HG03439 (cell line): ENCODE results near the gene CNTNAP1.

Source experiments
- ATAC-seq: cut with Tn5 transposase; IDR thresholded peaks from one replicate; pipeline ENCODE4 v1.9.1; 2021; ENCODE audit warnings: mild to moderate bottlenecking, moderate library complexity; ENCODE audit not compliant: unreplicated experiment

The CNTNAP1 gene

DNA sequence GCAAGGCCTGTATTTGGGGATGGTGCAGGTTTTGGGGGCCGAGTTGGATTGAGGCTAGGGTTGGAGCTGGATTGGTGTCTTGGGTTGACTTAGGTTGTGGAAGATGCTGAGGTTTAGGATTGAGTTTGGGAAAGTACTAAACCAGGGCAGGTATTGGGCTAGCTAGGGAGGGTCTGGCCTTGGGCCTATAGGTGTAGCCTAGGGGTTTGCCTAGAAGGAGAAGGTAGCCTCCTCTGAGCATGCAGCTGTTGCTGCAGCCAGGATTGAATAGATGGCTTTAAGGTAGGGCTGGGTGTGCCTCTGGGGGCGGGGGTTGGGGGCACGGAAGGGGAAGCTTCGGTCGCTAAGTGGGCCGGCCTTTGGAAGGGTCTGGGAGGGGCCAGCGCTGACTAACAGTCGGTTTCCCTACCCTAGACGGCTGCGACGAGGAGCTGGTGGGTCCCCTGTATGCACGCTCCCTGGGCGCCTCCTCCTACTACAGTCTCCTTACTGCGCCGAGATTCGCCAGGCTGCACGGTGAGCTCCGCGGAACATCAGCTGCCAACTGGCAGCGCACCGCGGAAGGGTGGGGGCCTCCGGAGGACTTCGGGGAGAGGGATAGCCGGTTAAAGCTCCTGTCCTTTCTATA is 1.2 kb downstream of the CNTNAP1 start:
- ATAC-seq = no peak

DNA sequence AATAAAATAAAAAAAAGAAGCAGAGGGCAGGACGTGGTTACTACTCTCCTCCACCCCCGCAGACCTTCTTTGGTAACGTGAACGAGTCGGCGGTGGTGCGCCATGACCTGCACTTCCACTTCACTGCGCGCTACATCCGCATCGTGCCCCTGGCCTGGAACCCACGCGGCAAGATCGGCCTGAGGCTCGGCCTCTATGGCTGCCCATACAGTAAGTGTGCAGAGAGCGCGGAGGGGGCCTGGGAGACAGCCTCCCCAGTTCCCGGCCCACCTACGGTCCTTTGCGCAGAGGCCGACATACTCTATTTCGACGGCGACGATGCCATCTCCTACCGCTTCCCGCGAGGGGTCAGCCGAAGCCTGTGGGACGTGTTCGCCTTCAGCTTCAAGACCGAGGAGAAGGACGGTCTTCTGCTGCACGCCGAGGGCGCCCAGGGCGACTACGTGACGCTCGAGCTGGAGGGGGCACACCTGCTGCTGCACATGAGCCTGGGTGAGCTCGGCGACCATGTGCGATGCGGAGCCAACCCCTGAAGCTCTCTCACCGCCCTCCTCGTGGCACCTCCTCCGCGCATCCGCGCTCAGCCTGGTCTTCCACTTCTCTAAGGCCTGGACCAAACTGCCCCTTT is 2.7 kb downstream of the CNTNAP1 start:
- ATAC-seq = no peak

DNA sequence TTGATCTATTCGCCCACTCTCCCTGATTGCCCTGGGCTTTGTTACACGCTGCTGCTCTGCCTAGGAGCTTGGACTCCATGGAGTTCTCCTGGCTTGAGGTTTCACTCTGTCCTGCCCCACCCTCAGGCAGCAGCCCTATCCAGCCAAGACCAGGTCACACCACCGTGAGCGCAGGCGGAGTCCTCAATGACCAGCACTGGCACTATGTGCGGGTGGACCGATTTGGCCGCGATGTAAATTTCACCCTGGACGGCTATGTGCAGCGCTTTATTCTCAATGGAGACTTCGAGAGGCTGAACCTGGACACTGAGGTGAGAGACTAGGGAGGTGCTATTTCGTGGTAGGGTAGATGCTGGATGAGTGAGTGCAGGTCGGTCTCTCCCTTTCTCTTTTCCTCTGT is 3.5 kb downstream of the CNTNAP1 start:
- no peak for ATAC-seq

DNA sequence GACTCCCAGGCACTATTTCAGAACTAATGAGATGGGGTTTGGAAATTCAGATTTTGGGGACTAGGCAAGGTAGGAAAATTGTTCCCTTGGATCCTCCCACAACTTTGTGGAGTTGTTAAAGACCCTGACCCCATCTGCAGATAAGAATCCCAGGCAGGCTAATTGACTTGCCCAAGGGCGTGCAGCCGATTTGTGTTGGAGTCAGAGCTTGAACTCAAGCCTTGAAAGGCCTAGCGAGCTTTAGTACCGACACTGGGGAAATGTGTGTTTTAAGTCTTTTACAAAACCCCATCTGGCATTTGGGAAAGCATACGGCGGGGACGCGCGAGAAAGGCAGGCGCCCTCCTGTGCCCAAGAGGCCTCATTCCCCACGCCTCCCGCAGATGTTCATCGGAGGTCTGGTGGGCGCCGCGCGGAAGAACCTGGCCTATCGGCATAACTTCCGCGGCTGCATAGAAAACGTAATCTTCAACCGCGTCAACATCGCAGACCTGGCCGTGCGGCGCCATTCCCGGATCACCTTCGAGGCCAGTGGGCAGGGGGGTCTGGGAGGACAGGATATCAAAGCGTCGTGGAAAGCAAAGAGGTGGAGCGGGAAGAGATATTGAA is 4.3 kb downstream of the CNTNAP1 start:
- ATAC-seq = no peak

DNA sequence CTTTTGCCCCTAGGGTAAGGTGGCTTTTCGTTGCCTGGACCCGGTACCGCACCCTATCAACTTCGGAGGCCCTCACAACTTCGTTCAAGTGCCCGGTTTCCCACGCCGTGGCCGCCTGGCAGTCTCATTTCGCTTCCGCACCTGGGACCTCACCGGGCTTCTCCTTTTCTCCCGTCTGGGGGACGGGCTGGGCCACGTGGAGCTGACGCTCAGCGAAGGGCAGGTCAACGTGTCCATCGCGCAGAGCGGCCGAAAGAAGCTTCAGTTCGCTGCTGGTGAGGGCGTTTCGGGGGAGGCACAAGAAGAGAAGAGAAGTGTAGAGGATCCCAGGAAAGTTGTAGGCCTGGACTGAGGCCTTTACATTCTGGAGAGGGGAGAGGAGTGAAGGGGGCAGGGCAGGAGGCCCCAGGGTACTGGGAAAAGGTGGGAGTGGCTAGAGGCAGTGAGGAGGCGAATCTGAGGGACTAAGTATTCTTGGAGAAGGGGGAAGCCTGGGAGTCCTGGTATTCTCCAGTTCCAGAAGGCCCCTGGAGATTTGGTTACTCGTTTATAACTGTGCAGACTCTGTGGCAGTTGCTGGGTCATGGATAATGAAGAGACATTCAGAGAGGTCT is 5.5 kb downstream of the CNTNAP1 start:
- no peak for ATAC-seq

DNA sequence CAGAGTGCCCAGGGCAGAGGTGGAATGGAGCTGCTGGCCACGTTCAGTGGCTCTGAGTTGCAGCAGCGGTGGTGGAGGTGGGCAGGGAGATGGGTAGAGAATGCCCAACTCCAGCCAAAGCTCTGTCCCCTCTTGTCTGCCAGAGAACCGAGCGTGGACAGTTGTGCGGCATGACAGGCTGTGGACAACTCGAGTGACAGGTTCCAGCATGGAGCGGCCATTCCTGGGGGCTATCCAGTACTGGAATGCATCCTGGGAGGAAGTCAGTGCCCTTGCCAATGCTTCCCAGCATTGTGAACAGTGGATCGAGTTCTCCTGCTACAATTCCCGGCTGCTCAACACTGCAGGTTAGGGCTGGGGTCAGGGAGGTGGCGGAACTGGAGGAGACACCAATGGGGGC is 8.3 kb downstream of the CNTNAP1 start:
- no peak for ATAC-seq

DNA sequence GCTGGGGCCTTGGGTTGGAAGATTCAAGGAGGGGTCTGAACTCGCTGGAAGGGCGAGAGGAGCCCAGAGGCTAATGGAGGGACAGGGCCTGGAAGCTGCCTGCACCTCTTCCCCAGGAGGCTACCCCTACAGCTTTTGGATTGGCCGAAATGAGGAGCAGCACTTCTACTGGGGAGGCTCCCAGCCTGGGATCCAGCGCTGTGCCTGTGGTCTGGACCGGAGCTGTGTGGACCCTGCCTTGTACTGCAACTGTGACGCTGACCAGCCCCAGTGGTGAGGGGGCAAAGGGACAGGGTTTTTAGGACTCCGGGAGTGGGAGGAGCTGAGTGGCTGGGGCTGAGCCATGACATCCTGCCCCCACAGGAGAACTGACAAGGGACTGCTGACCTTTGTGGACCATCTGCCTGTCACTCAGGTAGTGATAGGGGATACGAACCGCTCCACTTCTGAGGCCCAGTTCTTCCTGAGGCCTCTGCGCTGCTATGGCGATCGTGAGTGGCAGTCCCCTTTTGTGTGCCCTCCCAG is 8.8 kb downstream of the CNTNAP1 start:
- ATAC-seq = no peak

DNA sequence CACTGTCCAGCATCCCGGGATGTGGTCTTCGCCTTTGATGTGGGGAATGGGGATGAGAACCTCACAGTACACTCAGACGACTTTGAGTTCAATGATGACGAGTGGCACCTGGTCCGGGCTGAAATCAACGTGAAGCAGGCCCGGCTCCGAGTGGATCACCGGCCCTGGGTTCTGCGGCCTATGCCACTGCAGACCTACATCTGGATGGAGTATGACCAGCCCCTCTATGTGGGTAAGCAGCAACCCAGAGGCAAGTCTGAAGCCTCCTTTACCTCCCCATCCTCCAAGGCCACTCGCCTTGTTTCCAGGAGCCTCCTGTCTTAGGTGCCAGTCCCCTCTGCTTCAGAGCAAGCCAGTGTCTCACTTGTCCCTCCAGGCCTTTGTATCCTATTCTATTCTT is 10.2 kb downstream of the CNTNAP1 start:
- ATAC-seq = no peak

DNA sequence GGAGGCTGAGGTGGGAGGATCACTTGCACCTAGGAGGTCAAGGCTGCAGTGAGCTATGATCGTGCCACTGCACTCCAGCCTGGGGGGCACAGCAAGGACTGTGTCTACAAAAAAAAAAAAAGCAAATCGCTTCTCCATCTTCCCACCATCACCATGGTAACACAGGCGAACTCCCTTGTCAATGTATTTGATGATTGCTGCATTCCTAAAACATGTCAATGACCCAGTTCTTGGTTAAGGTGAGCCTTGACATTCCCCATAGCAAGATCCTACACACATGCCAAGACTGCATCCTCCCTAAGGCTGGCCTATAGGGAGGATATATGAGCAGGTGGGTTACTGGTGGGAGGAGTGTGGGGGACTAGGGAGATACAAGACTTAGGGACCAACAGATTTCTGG is 12.2 kb downstream of the CNTNAP1 start:
- no peak for ATAC-seq

DNA sequence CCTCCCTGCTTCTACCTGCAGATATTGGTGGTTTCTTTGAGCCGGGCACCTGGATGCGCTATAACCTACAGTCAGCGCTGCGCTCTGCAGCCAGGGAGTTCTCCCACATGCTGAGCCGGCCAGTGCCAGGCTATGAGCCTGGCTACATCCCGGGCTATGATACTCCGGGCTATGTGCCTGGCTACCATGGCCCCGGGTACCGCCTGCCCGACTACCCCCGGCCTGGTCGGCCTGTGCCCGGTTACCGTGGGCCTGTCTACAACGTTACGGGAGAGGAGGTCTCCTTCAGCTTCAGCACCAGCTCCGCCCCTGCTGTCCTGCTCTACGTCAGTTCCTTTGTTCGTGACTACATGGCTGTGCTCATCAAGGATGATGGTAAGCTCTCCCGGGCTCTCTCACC is 13.2 kb downstream of the CNTNAP1 start:
- no peak for ATAC-seq

DNA sequence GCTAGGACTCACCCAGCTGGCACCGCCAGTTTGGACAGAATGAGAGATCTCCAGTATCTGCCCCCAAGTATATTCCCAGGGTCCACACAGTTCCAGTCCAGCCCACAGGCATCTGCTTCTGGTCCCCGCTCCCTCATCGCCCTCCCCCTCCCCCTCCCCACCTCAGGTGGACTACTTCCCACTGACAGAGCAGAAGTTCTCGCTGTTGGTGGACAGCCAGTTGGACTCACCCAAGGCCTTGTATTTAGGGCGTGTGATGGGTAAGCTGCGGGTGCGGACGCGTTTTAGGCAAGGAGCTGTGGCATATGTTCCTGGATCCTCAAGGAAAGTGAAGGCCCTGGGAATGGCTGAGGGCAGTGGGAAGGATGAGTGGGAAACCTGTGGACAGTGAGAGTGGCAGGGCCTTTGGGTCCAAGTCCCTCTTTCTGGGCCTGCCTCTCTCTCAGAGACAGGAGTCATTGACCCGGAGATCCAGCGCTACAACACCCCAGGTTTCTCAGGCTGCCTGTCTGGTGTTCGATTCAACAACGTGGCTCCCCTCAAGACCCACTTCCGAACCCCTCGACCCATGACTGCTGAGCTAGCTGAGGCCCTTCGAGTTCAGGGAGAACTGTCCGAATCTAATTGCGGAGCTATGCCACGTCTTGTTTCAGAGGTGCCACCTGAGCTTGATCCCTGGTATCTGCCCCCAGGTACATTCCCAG is 14.9 kb downstream of the CNTNAP1 start:
- ATAC-seq = no peak

DNA sequence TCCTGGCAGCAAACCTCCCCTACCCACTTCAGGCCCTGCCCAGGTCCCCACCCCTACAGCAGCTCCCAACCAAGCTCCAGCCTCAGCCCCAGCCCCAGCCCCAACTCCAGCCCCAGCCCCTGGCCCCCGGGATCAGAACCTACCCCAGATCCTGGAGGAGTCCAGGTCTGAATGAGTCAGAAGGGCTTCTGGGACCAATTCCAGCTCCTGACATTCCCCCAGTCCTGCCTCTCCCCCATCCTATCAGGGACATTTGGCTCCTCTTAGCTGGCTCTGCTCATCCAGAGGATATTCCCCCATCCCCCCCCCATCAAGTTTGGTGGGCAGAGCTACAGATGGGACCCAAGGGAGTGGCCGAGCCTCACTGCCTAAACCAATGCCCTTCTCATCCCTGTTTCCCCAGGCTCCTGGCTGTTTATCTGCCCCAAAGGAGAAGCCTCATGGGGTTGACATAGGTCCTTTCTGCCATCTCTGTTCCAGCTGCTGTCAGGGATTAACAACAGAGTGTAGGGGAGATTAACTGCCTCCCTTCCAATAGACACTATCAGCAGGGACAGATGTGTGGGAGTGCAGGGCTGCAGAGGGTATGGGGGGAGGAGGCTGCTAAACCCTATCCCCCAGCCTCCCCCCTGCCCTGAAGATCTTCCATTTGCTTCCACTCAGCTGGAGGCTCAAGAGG is 16.5 kb downstream of the CNTNAP1 start:
- ATAC-seq = no peak

DNA sequence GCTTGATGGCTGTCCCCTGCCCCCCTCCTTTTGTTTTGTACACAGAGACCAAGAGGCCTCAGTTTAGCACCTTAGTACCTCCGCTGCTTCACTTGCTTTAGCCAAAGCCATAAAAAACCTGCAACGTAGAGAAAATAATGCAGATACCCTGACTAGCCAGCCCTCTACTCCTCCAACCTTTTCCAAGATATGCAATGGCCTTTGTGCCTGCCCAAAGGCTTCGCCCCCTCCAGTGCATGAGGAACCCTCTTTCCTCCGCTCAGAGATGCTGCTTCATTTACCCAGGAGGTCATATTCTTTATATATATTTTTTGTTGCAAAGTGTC is 17.0 kb downstream of the CNTNAP1 start:
- ATAC-seq = no peak

DNA sequence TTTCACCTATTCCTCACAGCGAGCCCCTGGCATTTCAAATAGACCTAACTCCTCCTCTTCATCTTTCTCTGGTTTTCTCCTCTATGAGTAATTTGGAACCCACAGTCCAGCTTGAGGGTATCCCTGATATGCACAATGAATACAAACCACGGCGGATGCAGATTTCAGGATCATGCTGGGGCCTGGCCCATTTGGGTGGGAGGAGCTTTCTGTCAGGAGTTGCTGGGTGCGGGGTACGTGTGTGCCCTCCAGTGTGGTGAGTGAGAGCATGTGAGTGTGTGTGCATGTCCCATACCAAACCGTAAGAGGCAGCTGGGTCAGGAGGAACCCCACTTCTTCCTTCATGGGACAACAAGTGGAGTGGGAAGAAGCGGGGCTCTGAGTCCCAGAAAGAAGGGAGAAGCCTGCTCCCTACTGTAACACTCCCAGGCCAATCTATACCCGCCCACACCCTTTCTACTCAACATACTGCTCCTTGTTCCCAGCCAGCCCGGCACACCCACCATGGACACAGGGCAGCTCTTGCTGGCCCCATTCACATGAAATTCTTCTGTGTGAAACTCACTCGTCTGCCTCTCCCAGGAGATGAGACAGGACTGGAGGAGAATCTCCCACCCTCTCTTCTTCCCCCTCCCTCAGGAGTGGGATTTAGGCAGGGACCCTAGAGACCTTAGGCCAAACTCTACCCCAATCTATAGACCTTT is 18.4 kb downstream of the CNTNAP1 start:
- no peak for ATAC-seq

DNA sequence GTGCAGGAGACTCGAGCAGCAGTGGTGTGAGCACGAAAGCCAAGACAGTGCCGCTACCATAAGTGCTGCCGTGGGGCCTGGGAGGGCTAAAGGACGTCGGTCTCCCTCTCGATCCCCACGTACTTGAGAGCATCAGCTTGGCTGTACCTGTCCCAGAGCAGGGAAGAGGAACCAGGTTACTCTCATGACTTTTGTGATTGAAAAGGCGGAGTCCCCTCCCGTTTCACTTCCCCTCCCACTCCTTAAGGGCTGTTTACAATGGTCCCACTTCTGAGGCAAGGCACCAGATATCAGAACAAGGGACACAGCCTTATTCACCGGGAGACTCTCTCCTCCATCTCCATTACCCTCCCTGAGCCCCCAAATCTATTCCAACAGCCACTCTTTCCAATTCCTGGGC is 20.1 kb downstream of the CNTNAP1 start:
- ATAC-seq = no peak

DNA sequence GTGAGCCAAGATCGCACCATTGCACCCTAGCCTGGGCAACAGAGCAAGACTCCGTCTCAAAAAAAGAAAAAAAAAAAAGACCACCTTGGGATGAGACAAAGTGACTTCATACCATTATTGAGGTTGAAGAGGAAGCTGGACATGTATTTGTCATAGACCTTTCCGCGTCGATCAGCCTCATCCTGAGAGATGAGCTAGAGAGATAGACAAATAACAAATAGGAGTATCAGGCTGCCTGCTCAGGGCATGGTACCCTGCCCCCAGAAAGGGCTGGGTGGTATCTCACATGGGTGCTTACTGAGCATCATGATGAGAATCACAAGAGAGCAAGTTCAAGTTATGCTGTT is 22.1 kb downstream of the CNTNAP1 start:
- peak; percentile 28 for ATAC-seq

DNA sequence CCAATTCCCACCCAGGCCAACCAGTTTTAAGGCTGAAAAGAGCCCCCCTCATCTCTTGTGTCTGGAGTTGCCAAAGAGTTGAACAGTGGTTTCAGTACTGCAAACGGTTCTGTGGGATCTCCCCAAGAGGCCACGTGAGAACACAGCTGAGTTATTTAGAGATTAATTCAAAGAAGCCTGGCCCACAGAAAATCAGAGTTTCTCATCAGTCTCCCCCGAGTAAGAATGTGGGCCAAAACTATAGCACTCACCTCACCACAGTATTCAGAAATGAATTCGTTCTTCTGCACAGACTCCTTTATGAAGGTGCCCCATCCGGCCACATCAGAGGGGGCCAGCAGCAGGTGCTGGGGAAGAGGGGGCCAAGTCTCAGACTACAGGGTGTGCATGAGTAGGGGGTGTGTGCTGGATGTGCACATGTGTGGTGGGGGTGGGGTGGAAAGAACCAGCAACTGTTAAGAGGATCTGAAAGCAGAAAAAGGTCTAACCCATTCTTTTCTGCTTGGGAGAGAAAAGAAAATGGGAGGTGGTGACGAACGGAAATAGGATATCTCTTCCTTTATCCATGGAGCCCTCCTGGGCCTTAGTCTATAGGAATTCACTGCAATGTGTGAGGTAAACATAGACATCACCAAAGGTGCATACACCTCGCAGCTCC is 22.6 kb downstream of the CNTNAP1 start:
- peak; percentile 53 for ATAC-seq

DNA sequence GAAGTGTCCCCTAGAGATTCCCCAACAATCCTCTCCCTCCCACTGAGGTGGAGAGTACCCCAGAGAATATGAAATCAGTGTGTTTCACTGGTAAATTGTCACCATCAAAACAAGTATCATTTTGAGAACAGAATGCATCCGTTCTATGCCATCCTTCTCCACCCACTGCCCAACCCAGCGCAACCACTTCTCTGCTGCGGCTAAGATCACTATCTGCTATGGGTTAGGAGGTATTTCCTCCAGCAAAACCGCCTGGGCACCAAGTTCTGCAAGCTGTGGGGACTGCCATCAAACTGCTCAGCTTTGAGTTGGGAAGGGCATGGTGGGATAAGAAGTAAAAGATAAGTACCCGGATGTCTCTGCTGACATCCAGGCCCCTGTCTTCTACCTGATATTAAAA is 24.4 kb downstream of the CNTNAP1 start:
- ATAC-seq = no peak

DNA sequence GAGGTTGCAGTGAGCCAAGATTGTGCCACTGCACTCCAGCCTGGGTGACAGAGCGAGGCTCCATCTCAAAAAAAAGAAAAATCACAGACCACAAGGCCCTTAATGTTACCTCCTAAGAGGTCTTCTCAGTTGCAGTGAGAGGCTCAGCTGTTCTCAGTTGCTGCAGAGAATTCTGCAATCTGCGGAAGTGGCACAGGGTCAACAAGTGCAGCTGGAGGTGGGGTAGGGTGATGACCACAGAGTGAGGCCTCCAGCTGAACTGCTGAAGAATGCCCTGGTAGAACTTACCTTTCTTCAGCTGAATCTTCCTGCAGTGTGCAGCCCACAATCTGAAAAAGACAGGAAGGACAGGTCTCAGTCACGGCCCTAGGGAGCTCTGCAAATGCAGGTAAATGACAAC is 26.3 kb downstream of the CNTNAP1 start:
- no peak for ATAC-seq

DNA sequence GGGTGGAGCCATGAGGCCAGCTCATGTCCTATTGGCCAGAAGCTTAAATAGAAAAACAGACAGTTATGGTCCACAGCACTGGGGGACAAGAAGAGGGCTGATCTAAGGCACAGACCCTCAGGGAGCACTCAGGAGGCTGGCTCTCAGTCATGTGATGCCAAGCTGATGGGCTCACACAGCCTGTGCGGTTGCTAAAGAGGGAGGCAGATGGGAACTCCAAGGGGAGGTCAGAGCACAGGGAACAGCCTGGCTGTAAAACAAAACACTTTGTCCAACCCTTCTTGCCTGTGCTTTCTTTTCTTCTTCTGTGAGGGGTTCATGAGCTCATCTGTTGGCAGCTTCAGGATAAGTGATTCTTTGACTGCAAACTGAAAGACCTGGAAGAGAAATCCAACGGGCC is 27.2 kb downstream of the CNTNAP1 start:
- ATAC-seq = no peak
